ENCODE results near the gene ADGRV1.
"Not testable (repeated sequence)": the region's sequence is repeated elsewhere in the genome, so short reads cannot be mapped to it uniquely, and the experiment has no call there.

ADGRV1 gene

GRCh38 chr5:90793183-90793582 lies 234.6 kb downstream of the ADGRV1 start:
- 96% methylated on average over 2 of the region's 2 CpGs for WGBS
- H3K4me1 ChIP-seq (ENCODE audit: insufficient read depth, low read length) = no peaks in the 10 kb centered on the region
- no peak overlapping the region for H3K27ac ChIP-seq (ENCODE audit: low read depth, low read length)
- H3K36me3 ChIP-seq (ENCODE audit: insufficient read depth, low read length) = peaks cover 79% of the 10 kb centered on the region
- no peak overlapping the region for H3K4me3 ChIP-seq (ENCODE audit: low read length)
- H3K9me3 ChIP-seq (ENCODE audit: insufficient read depth, low read depth, low read length) = peaks cover 37% of the 10 kb centered on the region
- no peaks in the 10 kb centered on the region for H3K27me3 ChIP-seq (ENCODE audit: insufficient read depth, low read length)
- H3K9ac ChIP-seq (ENCODE audit: low read depth, low read length) = no peak overlapping the region

- WGBS = 80% methylated on average over 2 of the region's 2 CpGs
- H3K4me1 ChIP-seq (ENCODE audit: insufficient read depth, low read length); H3K27ac ChIP-seq (ENCODE audit: low read depth, low read length); H3K9ac ChIP-seq (ENCODE audit: low read depth, low read length); H3K4me3 ChIP-seq (ENCODE audit: low read length); H3K27me3 ChIP-seq (ENCODE audit: insufficient read depth, low read length): not testable (repeated sequence)
- Histone ChIP-seq H3K9me3 (ENCODE audit: insufficient read depth, low read depth, low read length) (peaks cover 41% of the 10 kb centered on the region), H3K36me3 (ENCODE audit: insufficient read depth, low read length) (peaks cover 42% of the 10 kb centered on the region)
Measured at GRCh38 chr5:90796919-90797318, 238.3 kb downstream of the ADGRV1 start.

GRCh38 chr5:90800082-90800481 lies 241.5 kb downstream of the ADGRV1 start:
- not testable (repeated sequence) for H3K27me3 ChIP-seq (ENCODE audit: insufficient read depth, low read length); H3K4me3 ChIP-seq (ENCODE audit: low read length)
- no CpG with 5 or more reads among the region's 1 CpG for WGBS

GRCh38 chr5:90800515-90800914 lies 241.9 kb downstream of the ADGRV1 start:
- 97% methylated on average over 3 of the region's 3 CpGs for WGBS
- peaks cover 20% of the 10 kb centered on the region; the same call in 1 of the 2 replicates for H3K9me3 ChIP-seq (ENCODE audit: insufficient read depth, low read depth, low read length)
- H3K4me3 ChIP-seq (ENCODE audit: low read length); H3K4me1 ChIP-seq (ENCODE audit: insufficient read depth, low read length); H3K27ac ChIP-seq (ENCODE audit: low read depth, low read length); H3K9ac ChIP-seq (ENCODE audit: low read depth, low read length); H3K27me3 ChIP-seq (ENCODE audit: insufficient read depth, low read length): not testable (repeated sequence)
- H3K36me3 ChIP-seq (ENCODE audit: insufficient read depth, low read length) = peaks cover 14% of the 10 kb centered on the region

More at GRCh38 chr5:90800082-90800481, 241.5 kb downstream of the ADGRV1 start:
- H3K27ac ChIP-seq (ENCODE audit: low read depth, low read length); H3K9ac ChIP-seq (ENCODE audit: low read depth, low read length); H3K4me1 ChIP-seq (ENCODE audit: insufficient read depth, low read length): not testable (repeated sequence)
- H3K9me3 ChIP-seq (ENCODE audit: insufficient read depth, low read depth, low read length) = peaks cover 25% of the 10 kb centered on the region; the same call in 1 of the 2 replicates
- H3K36me3 ChIP-seq (ENCODE audit: insufficient read depth, low read length) = peaks cover 18% of the 10 kb centered on the region

GRCh38 chr5:90802474-90803317 lies 244.1 kb downstream of the ADGRV1 start:
- Histone ChIP-seq H3K36me3 (ENCODE audit: insufficient read depth, low read length) (peaks cover 14% of the 10 kb centered on the region), H3K27me3 (ENCODE audit: insufficient read depth, low read length) (no peaks in the 10 kb centered on the region), H3K9ac (ENCODE audit: low read depth, low read length) (no peak overlapping the region), H3K4me3 (ENCODE audit: low read length) (no peak overlapping the region), H3K9me3 (ENCODE audit: insufficient read depth, low read depth, low read length) (peaks cover 5% of the 10 kb centered on the region; the same call in 1 of the 2 replicates), H3K4me1 (ENCODE audit: insufficient read depth, low read length) (no peaks in the 10 kb centered on the region), H3K27ac (ENCODE audit: low read depth, low read length) (no peak overlapping the region; the same call in 1 of the 2 replicates)
- 64% methylated on average over 5 of the region's 6 CpGs for WGBS

GRCh38 chr5:90803381-90803780 lies 244.8 kb downstream of the ADGRV1 start:
- Histone ChIP-seq H3K9ac (ENCODE audit: low read depth, low read length) (no peak overlapping the region), H3K27me3 (ENCODE audit: insufficient read depth, low read length) (no peaks in the 10 kb centered on the region), H3K27ac (ENCODE audit: low read depth, low read length) (no peak overlapping the region), H3K36me3 (ENCODE audit: insufficient read depth, low read length) (peaks cover 21% of the 10 kb centered on the region), H3K4me3 (ENCODE audit: low read length) (no peak overlapping the region), H3K9me3 (ENCODE audit: insufficient read depth, low read depth, low read length) (peaks cover 2% of the 10 kb centered on the region; the same call in 1 of the 2 replicates), H3K4me1 (ENCODE audit: insufficient read depth, low read length) (no peaks in the 10 kb centered on the region)
- WGBS = 91% methylated on average over 3 of the region's 4 CpGs

- Histone ChIP-seq H3K9me3 (ENCODE audit: insufficient read depth, low read depth, low read length) (no peaks in the 10 kb centered on the region), H3K27ac (ENCODE audit: low read depth, low read length) (no peak overlapping the region)
Measured at GRCh38 chr5:90803876-90804275, 245.3 kb downstream of the ADGRV1 start.

GRCh38 chr5:90807496-90807895 lies 248.9 kb downstream of the ADGRV1 start:
- Histone ChIP-seq H3K27ac (ENCODE audit: low read depth, low read length) (no peak overlapping the region), H3K4me3 (ENCODE audit: low read length) (no peak overlapping the region), H3K9ac (ENCODE audit: low read depth, low read length) (no peak overlapping the region), H3K4me1 (ENCODE audit: insufficient read depth, low read length) (no peaks in the 10 kb centered on the region), H3K36me3 (ENCODE audit: insufficient read depth, low read length) (peaks cover 49% of the 10 kb centered on the region), H3K9me3 (ENCODE audit: insufficient read depth, low read depth, low read length) (no peaks in the 10 kb centered on the region), H3K27me3 (ENCODE audit: insufficient read depth, low read length) (no peaks in the 10 kb centered on the region)
- WGBS = 90% methylated on average over 6 of the region's 6 CpGs

More at GRCh38 chr5:90803876-90804275, 245.3 kb downstream of the ADGRV1 start:
- H3K4me3 ChIP-seq (ENCODE audit: low read length) = no peak overlapping the region
- no peak overlapping the region for H3K9ac ChIP-seq (ENCODE audit: low read depth, low read length)
- H3K27me3 ChIP-seq (ENCODE audit: insufficient read depth, low read length) = no peaks in the 10 kb centered on the region
- 89% methylated on average over 2 of the region's 2 CpGs for WGBS
- peaks cover 26% of the 10 kb centered on the region for H3K36me3 ChIP-seq (ENCODE audit: insufficient read depth, low read length)
- no peaks in the 10 kb centered on the region for H3K4me1 ChIP-seq (ENCODE audit: insufficient read depth, low read length)

- H3K9me3 ChIP-seq (ENCODE audit: insufficient read depth, low read depth, low read length) = no peaks in the 10 kb centered on the region
- H3K9ac ChIP-seq (ENCODE audit: low read depth, low read length) = no peak overlapping the region
- H3K4me1 ChIP-seq (ENCODE audit: insufficient read depth, low read length) = no peaks in the 10 kb centered on the region
- peaks cover 48% of the 10 kb centered on the region for H3K36me3 ChIP-seq (ENCODE audit: insufficient read depth, low read length)
- no peak overlapping the region for H3K27ac ChIP-seq (ENCODE audit: low read depth, low read length)
- 100% methylated on average over 3 of the region's 4 CpGs for WGBS
- no peaks in the 10 kb centered on the region for H3K27me3 ChIP-seq (ENCODE audit: insufficient read depth, low read length)
- H3K4me3 ChIP-seq (ENCODE audit: low read length) = no peak overlapping the region
Measured at GRCh38 chr5:90809311-90810056, 250.9 kb downstream of the ADGRV1 start.

GRCh38 chr5:90810211-90810610 lies 251.6 kb downstream of the ADGRV1 start:
- H3K27me3 ChIP-seq (ENCODE audit: insufficient read depth, low read length) = no peaks in the 10 kb centered on the region
- no peak overlapping the region for H3K27ac ChIP-seq (ENCODE audit: low read depth, low read length)
- H3K4me3 ChIP-seq (ENCODE audit: low read length) = no peak overlapping the region
- no peaks in the 10 kb centered on the region for H3K9me3 ChIP-seq (ENCODE audit: insufficient read depth, low read depth, low read length)
- no peak overlapping the region for H3K9ac ChIP-seq (ENCODE audit: low read depth, low read length)
- 96% methylated on average over 4 of the region's 4 CpGs for WGBS
- no peaks in the 10 kb centered on the region for H3K4me1 ChIP-seq (ENCODE audit: insufficient read depth, low read length)
- H3K36me3 ChIP-seq (ENCODE audit: insufficient read depth, low read length) = peaks cover 52% of the 10 kb centered on the region

- Histone ChIP-seq H3K9ac (ENCODE audit: low read depth, low read length) (no peak overlapping the region), H3K27me3 (ENCODE audit: insufficient read depth, low read length) (no peaks in the 10 kb centered on the region), H3K4me1 (ENCODE audit: insufficient read depth, low read length) (no peaks in the 10 kb centered on the region), H3K36me3 (ENCODE audit: insufficient read depth, low read length) (peaks cover 48% of the 10 kb centered on the region), H3K9me3 (ENCODE audit: insufficient read depth, low read depth, low read length) (peaks cover 8% of the 10 kb centered on the region; the same call in 1 of the 2 replicates), H3K4me3 (ENCODE audit: low read length) (no peak overlapping the region), H3K27ac (ENCODE audit: low read depth, low read length) (no peak overlapping the region)
- 97% methylated on average over 4 of the region's 4 CpGs for WGBS
Measured at GRCh38 chr5:90813392-90813791, 254.8 kb downstream of the ADGRV1 start.
